OCI-LY7 (cell line): Measurements from ENCODE around the gene ITPRID2. TPM values are rescaled to one million over a fixed set of nuclear protein-coding genes. Genes with fewer than 3 reads are reported as not detected.

Source experiments
- BruUV-seq: library from RNA; stranded (reverse); fragments of 400-500 nt; replicated peaks from 2 replicates; lab custom pipeline; 2021; lab: Mats Ljungman, UMichigan
- CTCF ChIA-PET: fragments of 300-600 bp; sonication (Branson Sonifier 250); formaldehyde crosslinking; loops from one replicate; lab custom pipeline; 2022; ENCODE audit warnings: antibody characterized with exemption; ENCODE audit not compliant: unreplicated experiment; lab: Charles Lee
- POLR2A ChIA-PET: fragments of 300-600 bp; sonication (Branson Sonifier 250); formaldehyde crosslinking; loops from one replicate; lab custom pipeline; 2022; ENCODE audit warnings: antibody characterized with exemption; lab: Charles Lee
- DNase-seq: peaks from one replicate; pipeline ENCODE4 v3.0.0-alpha.2; 2015; ENCODE audit warnings: low spot score
- H2AFZ ChIP-seq: fragments of 200-600 bp; sonication (generic), shearing (Covaris generic); 2 replicates; pipeline ENCODE4 v1.6.1; 2014; ENCODE audit warnings: mild to moderate bottlenecking, antibody characterized with exemption, low read length, moderate library complexity
- H3K27ac ChIP-seq: fragments of 200-600 bp; sonication (generic); 2 replicates; pipeline ENCODE4 v1.5.1; 2014; ENCODE audit warnings: mixed run types, low read depth, mild to moderate bottlenecking, moderate library complexity, low read length, inconsistent platforms; ENCODE audit not compliant: poor library complexity, severe bottlenecking
- H3K36me3 ChIP-seq: fragments of 200-600 bp; sonication (generic); 2 replicates; pipeline ENCODE4 v1.6.1; 2014; ENCODE audit warnings: mild to moderate bottlenecking, antibody characterized with exemption, low read length, moderate library complexity, mixed read lengths; ENCODE audit not compliant: insufficient read depth
- H3K4me1 ChIP-seq: fragments of 200-600 bp; sonication (generic); 2 replicates; pipeline ENCODE4 v1.5.1; 2014; ENCODE audit warnings: mild to moderate bottlenecking, low read length; ENCODE audit not compliant: insufficient read depth, poor library complexity, severe bottlenecking
- H3K4me2 ChIP-seq: fragments of 200-600 bp; sonication (generic); 2 replicates; pipeline ENCODE4 v1.6.1; 2014; ENCODE audit warnings: mild to moderate bottlenecking, low read length
- H3K4me3 ChIP-seq: fragments of 200-600 bp; sonication (generic); 2 replicates; pipeline ENCODE4 v1.5.1; 2014; ENCODE audit warnings: mild to moderate bottlenecking, low read depth, low read length; ENCODE audit not compliant: poor library complexity, severe bottlenecking
- H3K79me2 ChIP-seq: fragments of 200-600 bp; sonication (generic); 2 replicates; pipeline ENCODE4 v1.6.1; 2016; ENCODE audit warnings: low read depth, mild to moderate bottlenecking, low read length, moderate library complexity, mixed read lengths; ENCODE audit not compliant: insufficient read depth
- H3K9me2 ChIP-seq: fragments of 200-600 bp; sonication (generic); 2 replicates; pipeline ENCODE4 v1.6.1; 2016; ENCODE audit warnings: mild to moderate bottlenecking, low read length, mixed read lengths; ENCODE audit not compliant: insufficient read depth
- H3K9me3 ChIP-seq: fragments of 200-600 bp; sonication (generic); 2 replicates; pipeline ENCODE4 v1.6.1; 2014; ENCODE audit warnings: mild to moderate bottlenecking, mixed run types, low read length, mixed read lengths
- H4K20me1 ChIP-seq: fragments of 200-600 bp; sonication (generic); 2 replicates; pipeline ENCODE4 v1.6.1; 2014; ENCODE audit warnings: mild to moderate bottlenecking, antibody characterized with exemption, low read length, moderate library complexity, mixed read lengths; ENCODE audit not compliant: insufficient read depth
- CTCF ChIP-seq: fragments of 200-600 bp; sonication (generic); conservative IDR thresholded peaks from 2 replicates; pipeline ENCODE4 v1.5.1; 2014; ENCODE audit warnings: mild to moderate bottlenecking, antibody characterized with exemption, low read length, moderate library complexity, mixed read lengths
- EZH2phosphoT487 ChIP-seq: fragments of 200-600 bp; sonication (generic); IDR thresholded peaks from 2 replicates; pipeline ENCODE4 v1.6.1; 2018; ENCODE audit warnings: low read depth, borderline replicate concordance, mild to moderate bottlenecking, mixed run types, antibody characterized with exemption, low read length, moderate library complexity, mixed read lengths
- intact Hi-C: fragments of 100-400 bp; cut with micrococcal nuclease; formaldehyde crosslinking; loops from one replicate; pipeline ENCODE4 v1.10.0; 2022; ENCODE audit not compliant: unreplicated experiment
- total RNA-seq, 2 experiments: library from RNA; depleted of rRNA in 1 of 2; stranded (reverse); fragments of >200 nt in 1 of 2; shearing (Covaris generic) in 1 of 2; gene quantifications; 2 replicates each; pipeline ENCODE4 v1.2.3, GENCODE V29; 2014 to 2022

Gene ITPRID2
- total RNA-seq, 2 experiments from 2014 or later, result 25.9 to 47.5 TPM

GRCh38 chr2:181944164-181944913 lies 52.8 kb downstream of the ITPRID2 start:
- Histone ChIP-seq H3K4me3 (no peak overlapping the region), H4K20me1 (no peaks in the 10 kb centered on the region), H3K4me1 (no peaks in the 10 kb centered on the region), H2AFZ (no peak overlapping the region), H3K36me3 (no peaks in the 10 kb centered on the region), H3K9me2 (no peaks in the 10 kb centered on the region), H3K9me3 (no peaks in the 10 kb centered on the region), H3K4me2 (no peak overlapping the region), H3K79me2 (no peaks in the 10 kb centered on the region), H3K27ac (no peak overlapping the region)
- TF ChIP-seq CTCF (no peak), EZH2phosphoT487 (no peak)
- POLR2A ChIA-PET, result no interaction called here
- intact Hi-C loops, result no loop called here
- CTCF ChIA-PET, result no interaction called here
- no TSS peak for BruUV-seq
- no peak for DNase-seq

GRCh38 chr2:181944914-181945291 lies 53.4 kb downstream of the ITPRID2 start:
- H3K36me3 ChIP-seq, result no peaks in the 10 kb centered on the region
- H3K4me1 ChIP-seq, result no peaks in the 10 kb centered on the region
- H3K27ac ChIP-seq, result no peak overlapping the region
- H3K79me2 ChIP-seq, result no peaks in the 10 kb centered on the region
- no peak overlapping the region for H3K4me2 ChIP-seq
- TF ChIP-seq CTCF, result no peak
- TF ChIP-seq EZH2phosphoT487, result no peak
- no peaks in the 10 kb centered on the region for H3K9me2 ChIP-seq
- CTCF ChIA-PET, result no interaction called here
- no peak for DNase-seq
- BruUV-seq, result no TSS peak
- H4K20me1 ChIP-seq, result no peaks in the 10 kb centered on the region
- POLR2A ChIA-PET, result no interaction called here
- no peaks in the 10 kb centered on the region for H3K9me3 ChIP-seq
- no peak overlapping the region for H2AFZ ChIP-seq
- intact Hi-C loops, result no loop called here
- no peak overlapping the region for H3K4me3 ChIP-seq

GRCh38 chr2:181946444-181947127 lies 55.1 kb downstream of the ITPRID2 start:
- TF ChIP-seq EZH2phosphoT487 (no peak), CTCF (no peak)
- Histone ChIP-seq H3K27ac (no peak overlapping the region), H3K4me2 (no peak overlapping the region), H3K9me2 (no peaks in the 10 kb centered on the region), H3K4me1 (no peaks in the 10 kb centered on the region), H3K79me2 (no peaks in the 10 kb centered on the region), H3K9me3 (no peaks in the 10 kb centered on the region), H4K20me1 (no peaks in the 10 kb centered on the region), H2AFZ (no peak overlapping the region), H3K36me3 (no peaks in the 10 kb centered on the region), H3K4me3 (no peak overlapping the region)
- CTCF ChIA-PET, result no interaction called here
- POLR2A ChIA-PET, result interaction anchor here (0.7 kb wide), 1 partner anchor 65 kb away, joined by 3 read pairs; no protein-coding TSS in a partner anchor
- intact Hi-C loops, result no loop called here
- DNase-seq, result no peak
- BruUV-seq, result no TSS peak
